Transverse colon (tissue), 4 donors: ENCODE results near the gene CCNY.
"Not testable (repeated sequence)": the region's sequence is repeated elsewhere in the genome, so short reads cannot be mapped to it uniquely, and the experiment has no call there.

Source experiments
- CTCF ChIP-seq, 5 experiments: fragments of 200-600 bp in 3 of 5; fragments of 450-650 bp in 2 of 5; sonication (generic) in 3 of 5; IDR thresholded peaks; 1 replicate in 2 of 5; 2 replicates in 3 of 5; pipeline ENCODE4 v1.5.1; 2016 to 2017; ENCODE audit warnings: antibody characterized with exemption in 5 of 5, inconsistent platforms in 3 of 5, mild to moderate bottlenecking in 2 of 5, moderate library complexity in 1 of 5
- POLR2A ChIP-seq: fragments of 450-650 bp; IDR thresholded peaks from one replicate; pipeline ENCODE4 v1.6.1; 2016; ENCODE audit warnings: antibody characterized with exemption, mild to moderate bottlenecking, moderate library complexity
- POLR2AphosphoS5 ChIP-seq, 3 donors: sonication (generic); formaldehyde crosslinking; IDR thresholded peaks; one replicate each; pipeline ENCODE4 v1.6.1; 2016; ENCODE audit warnings: antibody characterized with exemption in 3 of 3

DNA sequence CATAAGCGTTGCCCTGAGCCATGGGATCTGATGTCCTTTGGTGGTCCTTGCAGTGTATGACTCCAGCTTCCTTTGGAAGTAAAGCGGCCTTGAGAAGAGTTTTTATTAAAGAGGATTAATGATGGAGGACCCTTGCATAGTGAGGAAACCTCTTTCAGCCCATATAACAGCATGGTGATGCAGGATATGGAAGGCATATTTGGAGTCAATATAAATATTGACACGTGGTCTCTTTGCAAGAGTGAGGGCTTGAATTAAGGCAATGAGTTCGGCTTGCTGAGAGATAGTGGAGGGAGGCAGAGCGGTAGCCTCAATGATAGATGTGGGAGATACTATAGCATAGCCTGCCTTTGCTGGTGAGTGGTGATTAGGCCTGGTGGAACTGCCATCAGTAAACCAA is 67.2 kb downstream of the CCNY start:
- TF ChIP-seq CTCF (IDR thresholded peaks at IDR 0.05); POLR2AphosphoS5 (IDR thresholded peaks at IDR 0.05); POLR2A: not testable (repeated sequence)
